ENCODE data around the gene IMMP2L.

GRCh38 chr7:111183321-111183720, 379.0 kb downstream of the IMMP2L start:
- TF ChIP-seq POLR2A (IDR thresholded peaks at IDR 0.05), result no peak
- TF ChIP-seq CTCF (IDR thresholded peaks at IDR 0.05), result no peak

All from right lobe of liver (tissue), 4 donors.